ENCODE results near the gene INSL3. TPM values are rescaled to one million over a fixed set of nuclear protein-coding genes. Genes with fewer than 3 reads are reported as not detected.

The INSL3 gene
- total RNA-seq, 6 experiments from 2014 or later, result not detected

GRCh38 chr19:17859533-17860330 lies 38.4 kb upstream of the INSL3 start, which contains the start of gene RPL18A:
Gene RPL18A (plus strand): TSS chr19:17859910. CDS start chr19:17859957, 47 bp downstream.
- H3K9me3 ChIP-seq, result no peaks in the 10 kb centered on the region
- intact Hi-C loops (cut with DNase I), result loop anchor here (10.0 kb wide), 3 partner anchors 65 to 155 kb away; no protein-coding TSS in a partner anchor
- peak; percentile 95 to 99 (median 98) for ATAC-seq
- H3K27ac ChIP-seq, result peak within 1 kb of the TSS; percentile 71 to 80 (median 78)
- under 1% methylated on average over 23 of the region's 80 CpGs for WGBS (ENCODE audit: insufficient coverage, low coverage, low lambda C conversion rate, missing lambda C conversion rate)
- peak within 1 kb of the TSS; percentile 83 to 97 (median 94) for H3K4me3 ChIP-seq
- H3K27me3 ChIP-seq, result no peaks in the 10 kb centered on the region
- peak; percentile 98 to 99 (median 99) for DNase-seq
- peak; percentile 96 for TF ChIP-seq POLR2A (IDR thresholded peaks at IDR 0.05)
- peak; percentile 70 to 86 (median 79) for TF ChIP-seq CTCF (IDR thresholded peaks at IDR 0.05)
- peaks cover 0 to 13% (median 6%) of the 10 kb centered on the region in 4 donors for H3K4me1 ChIP-seq
- H3K36me3 ChIP-seq, result peaks cover 17 to 33% (median 22%) of the 10 kb centered on the region in 4 donors

DNA sequence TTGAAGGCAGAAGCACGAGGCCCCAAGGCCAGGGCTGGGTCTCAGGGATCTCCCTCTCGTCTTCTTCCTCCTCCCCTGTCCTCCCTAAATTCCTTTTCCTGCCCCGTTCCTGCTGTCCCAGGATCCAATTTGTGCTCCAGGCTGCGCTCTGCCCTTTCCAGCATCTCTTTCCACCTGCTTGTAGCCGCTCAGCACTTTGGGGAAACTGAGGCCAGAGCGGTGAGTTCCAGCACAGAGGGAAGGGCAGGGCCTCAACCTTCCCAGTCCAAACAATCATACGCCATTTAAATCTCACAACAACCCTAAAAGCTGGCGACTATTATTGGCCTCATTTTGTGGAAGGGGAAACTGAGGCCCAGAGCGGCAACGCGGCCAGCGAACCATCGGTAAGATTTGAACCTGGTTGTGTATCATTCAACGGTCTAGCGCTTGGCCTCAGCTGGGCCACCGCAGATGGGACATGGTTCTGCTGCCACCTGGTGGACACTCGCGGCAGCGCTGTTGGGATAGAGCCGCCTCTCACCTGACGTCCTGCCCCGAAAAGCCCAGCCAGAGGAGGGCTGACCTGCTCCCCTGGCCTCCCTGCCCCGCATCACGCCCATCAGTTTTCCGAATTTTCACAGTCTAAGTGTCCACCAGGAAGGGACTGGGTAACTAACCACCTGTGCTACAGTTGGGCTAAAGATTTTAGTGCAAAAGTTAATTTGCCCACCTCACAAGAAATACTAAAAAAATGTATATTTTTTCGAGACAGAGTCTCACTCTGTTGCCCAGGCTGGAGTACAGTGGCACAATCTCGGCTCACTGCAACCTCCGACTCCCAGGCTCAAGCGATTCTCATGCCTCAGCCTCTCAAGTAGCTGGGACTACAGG lies 34.2 kb upstream of the INSL3 start:
- WGBS (ENCODE audit: insufficient coverage, low coverage, low lambda C conversion rate, missing lambda C conversion rate), result 14% methylated on average over 21 of the region's 29 CpGs
- DNase-seq, result peak; percentile 86 to 89 (median 88)
- ATAC-seq, result peak; percentile 63 to 71 (median 65)
- H3K36me3 ChIP-seq, result no peaks in the 10 kb centered on the region
- no peaks in the 10 kb centered on the region for H3K27me3 ChIP-seq
- TF ChIP-seq POLR2A (IDR thresholded peaks at IDR 0.05) (no peak), CTCF (IDR thresholded peaks at IDR 0.05) (peak; percentile 94 to 99 (median 98))
- H3K4me3 ChIP-seq, result no peak overlapping the region
- peaks cover 0 to 1% (median 0%) of the 10 kb centered on the region in 4 donors for H3K4me1 ChIP-seq
- H3K9me3 ChIP-seq, result no peaks in the 10 kb centered on the region
- intact Hi-C loops (cut with DNase I), result loop anchor here in 1 of 2 donors (10.0 kb wide), 2 partner anchors 71 to 151 kb away; no protein-coding TSS in a partner anchor
- H3K27ac ChIP-seq, result no peak overlapping the region

DNA sequence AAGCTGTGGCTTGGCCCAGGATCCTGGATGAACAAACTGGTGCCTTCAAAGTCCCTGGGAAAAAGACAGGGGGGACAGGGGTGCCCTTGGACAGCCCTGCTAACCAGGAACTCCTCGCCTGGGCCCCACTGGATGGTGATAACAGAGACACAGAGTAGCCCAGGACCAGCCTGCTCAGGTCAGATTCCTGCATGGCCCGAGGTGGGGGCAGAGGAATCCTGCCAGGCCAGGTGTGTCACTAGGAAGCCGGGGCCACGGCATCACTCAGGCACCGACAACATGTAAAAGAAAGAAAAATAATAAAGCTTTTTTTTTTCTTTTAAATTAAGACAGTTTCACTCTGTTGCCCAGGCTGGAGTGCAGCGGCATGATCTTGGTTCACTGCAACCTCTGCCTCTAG lies 32.7 kb upstream of the INSL3 start:
- Histone ChIP-seq H3K4me1 (no peaks in the 10 kb centered on the region), H3K4me3 (no peak overlapping the region), H3K27me3 (no peaks in the 10 kb centered on the region), H3K36me3 (no peaks in the 10 kb centered on the region), H3K9me3 (no peaks in the 10 kb centered on the region), H3K27ac (no peak overlapping the region)
- ATAC-seq (no peak), DNase-seq (no peak)
- no peak for TF ChIP-seq POLR2A (IDR thresholded peaks at IDR 0.05)
- TF ChIP-seq CTCF (IDR thresholded peaks at IDR 0.05), result no peak
- WGBS (ENCODE audit: insufficient coverage, low coverage, low lambda C conversion rate, missing lambda C conversion rate), result 57% methylated on average over 5 of the region's 6 CpGs
- intact Hi-C loops (cut with DNase I), result loop anchor here in 1 of 2 donors (10.0 kb wide), 2 partner anchors 69 to 149 kb away; no protein-coding TSS in a partner anchor

GRCh38 chr19:17848595-17849292 lies 27.4 kb upstream of the INSL3 start:
- intact Hi-C loops (cut with DNase I), result no loop called here
- no peak overlapping the region for H3K4me3 ChIP-seq
- DNase-seq (no peak), ATAC-seq (no peak)
- no peaks in the 10 kb centered on the region for H3K36me3 ChIP-seq
- no peaks in the 10 kb centered on the region for H3K9me3 ChIP-seq
- TF ChIP-seq POLR2A (IDR thresholded peaks at IDR 0.05) (no peak), CTCF (IDR thresholded peaks at IDR 0.05) (no peak)
- peak overlapping the region in 2 of 3 donors; percentile 77 to 93 for H3K27ac ChIP-seq
- H3K27me3 ChIP-seq, result no peaks in the 10 kb centered on the region
- H3K4me1 ChIP-seq, result no peaks in the 10 kb centered on the region
- 70% methylated on average over 14 of the region's 14 CpGs for WGBS (ENCODE audit: insufficient coverage, low coverage, low lambda C conversion rate, missing lambda C conversion rate)
